PC-9 (cell line): ENCODE results near the gene IKZF2. TPM values are rescaled to one million over a fixed set of nuclear protein-coding genes. Genes with fewer than 3 reads are reported as not detected.

ENCODE experiments used
- BruUV-seq: library from RNA; stranded (reverse); fragments of 400-500 nt; replicated peaks from 2 replicates; lab custom pipeline; 2021; lab: Mats Ljungman, UMichigan
- CTCF ChIA-PET: fragments of 300-600 bp; sonication (Branson Sonifier 250); formaldehyde crosslinking; loops from one replicate; lab custom pipeline; 2022; ENCODE audit warnings: antibody characterized with exemption; lab: Charles Lee
- POLR2A ChIA-PET: fragments of 300-600 bp; sonication (Branson Sonifier 250); formaldehyde crosslinking; loops from one replicate; lab custom pipeline; 2022; ENCODE audit warnings: antibody characterized with exemption; ENCODE audit not compliant: unreplicated experiment; lab: Charles Lee
- DNase-seq, 2 experiments: peaks; one replicate each; pipeline versions ENCODE4 v3.0.0 to v3.0.0-alpha.2; 2015 to 2022; ENCODE audit warnings: mixed read lengths in 1 of 2
- H2AFZ ChIP-seq: fragments of 200-600 bp; sonication (generic); 2 replicates; pipeline ENCODE4 v1.8.1; 2017; ENCODE audit warnings: antibody characterized with exemption
- H3F3A ChIP-seq: fragments of 200-600 bp; sonication (generic); 2 replicates; pipeline ENCODE4 v1.8.1; 2017; ENCODE audit warnings: antibody characterized with exemption, mild to moderate bottlenecking, low read depth; ENCODE audit not compliant: insufficient read depth
- H3K27ac ChIP-seq: fragments of 200-600 bp; sonication (generic); 2 replicates; pipeline ENCODE4 v1.6.1; 2016; ENCODE audit warnings: mixed run types
- H3K27me3 ChIP-seq: fragments of 200-600 bp; sonication (generic); 2 replicates; pipeline ENCODE4 v1.6.1; 2016; ENCODE audit warnings: low read depth, mixed run types; ENCODE audit not compliant: insufficient read depth
- H3K36me3 ChIP-seq: fragments of 200-600 bp; sonication (generic); 2 replicates; pipeline ENCODE4 v1.6.1; 2016; ENCODE audit warnings: low read depth, mixed run types
- H3K4me1 ChIP-seq: fragments of 200-600 bp; sonication (generic); replicated peaks from 2 replicates; pipeline ENCODE4 v1.6.1; 2016; ENCODE audit warnings: mixed run types; ENCODE audit not compliant: insufficient read depth
- H3K4me2 ChIP-seq: fragments of 200-600 bp; sonication (generic); 2 replicates; pipeline ENCODE4 v1.6.1; 2017; ENCODE audit warnings: mixed run types
- H3K4me3 ChIP-seq: fragments of 200-600 bp; sonication (generic); 2 replicates; pipeline ENCODE4 v1.6.1; 2016; ENCODE audit warnings: mixed run types
- H3K79me2 ChIP-seq: fragments of 200-600 bp; sonication (generic); 2 replicates; pipeline ENCODE4 v1.6.1; 2017; ENCODE audit warnings: low read depth, mixed run types
- H3K9me2 ChIP-seq: fragments of 200-600 bp; sonication (generic); 2 replicates; pipeline ENCODE4 v1.8.1; 2017; ENCODE audit warnings: mild to moderate bottlenecking; ENCODE audit not compliant: insufficient read depth
- H3K9me3 ChIP-seq: fragments of 200-600 bp; sonication (generic); 2 replicates; pipeline ENCODE4 v1.8.1; 2016; ENCODE audit warnings: low read depth; ENCODE audit not compliant: insufficient read depth
- H4K20me1 ChIP-seq: fragments of 200-600 bp; sonication (generic); 2 replicates; pipeline ENCODE4 v1.8.1; 2017; ENCODE audit not compliant: insufficient read depth
- CTCF ChIP-seq: fragments of 200-600 bp; sonication (generic); conservative IDR thresholded peaks from 2 replicates; pipeline ENCODE4 v1.6.1; 2017; ENCODE audit warnings: mixed run types, antibody characterized with exemption, mild to moderate bottlenecking, moderate library complexity
- EZH2 ChIP-seq: fragments of 200-600 bp; sonication (generic); IDR thresholded peaks from 2 replicates; pipeline ENCODE4 v1.8.0; 2017; ENCODE audit warnings: antibody characterized with exemption, low read depth
- intact Hi-C: fragments of 100-400 bp; cut with micrococcal nuclease; formaldehyde crosslinking; loops from one replicate; pipeline ENCODE4 v1.10.0; 2022; ENCODE audit not compliant: unreplicated experiment
- total RNA-seq: library from RNA; stranded (reverse); gene quantifications from 2 replicates; pipeline ENCODE4 v1.2.3, GENCODE V29; 2021

The IKZF2 gene
- total RNA-seq, 1 experiment from 2014 or later = 28.3 TPM

- Histone ChIP-seq H3K4me2 (no peak overlapping the region), H3K9me2 (no peaks in the 10 kb centered on the region), H2AFZ (no peak overlapping the region), H3K79me2 (no peaks in the 10 kb centered on the region), H3K27ac (no peak overlapping the region), H3K9me3 (no peaks in the 10 kb centered on the region), H3K36me3 (no peaks in the 10 kb centered on the region; the same call in 1 of the 2 replicates), H3F3A (peaks cover 5% of the 10 kb centered on the region; the same call in 1 of the 2 replicates), H3K4me3 (no peak overlapping the region), H3K4me1 (peaks cover 15% of the 10 kb centered on the region), H4K20me1 (no peaks in the 10 kb centered on the region), H3K27me3 (no peaks in the 10 kb centered on the region)
- BruUV-seq = no TSS peak
- TF ChIP-seq CTCF (no peak), EZH2 (no peak)
- intact Hi-C loops = no loop called here
- no peak for DNase-seq
- ChIA-PET CTCF (no interaction called here), POLR2A (no interaction called here)
Observed at GRCh38 chr2:212984129-212984528, 167.3 kb downstream of the IKZF2 start.

- Histone ChIP-seq H3K9me2 (no peaks in the 10 kb centered on the region), H3K79me2 (no peaks in the 10 kb centered on the region), H3K4me2 (peak overlapping the region; percentile 56), H2AFZ (no peak overlapping the region), H3F3A (peaks cover 5% of the 10 kb centered on the region; the same call in 1 of the 2 replicates), H3K27me3 (no peaks in the 10 kb centered on the region), H3K27ac (peak overlapping the region; percentile 72), H3K4me3 (no peak overlapping the region), H3K9me3 (no peaks in the 10 kb centered on the region), H3K36me3 (no peaks in the 10 kb centered on the region; the same call in 1 of the 2 replicates), H4K20me1 (no peaks in the 10 kb centered on the region), H3K4me1 (peaks cover 32% of the 10 kb centered on the region)
- peak in 1 of 2 experiments; percentile 51 for DNase-seq
- intact Hi-C loops = no loop called here
- BruUV-seq = no TSS peak
- ChIA-PET CTCF (interaction anchor here (0.6 kb wide), 3 partner anchors 9 to 171 kb away, joined by 4 to 12 read pairs (median 5); no protein-coding TSS in a partner anchor), POLR2A (interaction anchor here (0.6 to 1.3 kb wide), 2 partner anchors 39 to 74 kb away, joined by 5 to 33 read pairs; no protein-coding TSS in a partner anchor)
- no peak for TF ChIP-seq CTCF
- TF ChIP-seq EZH2 = no peak
Observed at GRCh38 chr2:212979799-212980198, 171.6 kb downstream of the IKZF2 start.

GRCh38 chr2:212979046-212979612 is 172.3 kb downstream of the IKZF2 start:
- H3K9me2 ChIP-seq = no peaks in the 10 kb centered on the region
- H2AFZ ChIP-seq = no peak overlapping the region
- peak overlapping the region; percentile 56 for H3K4me2 ChIP-seq
- ChIA-PET CTCF (interaction anchor here (0.6 to 0.7 kb wide), 3 partner anchors 10 to 202 kb away, joined by 4 to 12 read pairs (median 5); no protein-coding TSS in a partner anchor), POLR2A (interaction anchor here (0.7 to 1.3 kb wide), 2 partner anchors 60 to 73 kb away, joined by 19 to 33 read pairs; no protein-coding TSS in a partner anchor)
- no peaks in the 10 kb centered on the region for H3K27me3 ChIP-seq
- BruUV-seq = no TSS peak
- H3K36me3 ChIP-seq = no peaks in the 10 kb centered on the region; the same call in 1 of the 2 replicates
- H3F3A ChIP-seq = peaks cover 5% of the 10 kb centered on the region; the same call in 1 of the 2 replicates
- no peaks in the 10 kb centered on the region for H4K20me1 ChIP-seq
- H3K79me2 ChIP-seq = no peaks in the 10 kb centered on the region
- intact Hi-C loops = no loop called here
- H3K9me3 ChIP-seq = no peaks in the 10 kb centered on the region
- peak overlapping the region; percentile 4; the same call in 1 of the 2 replicates for H3K4me3 ChIP-seq
- H3K27ac ChIP-seq = peak overlapping the region; percentile 72
- peaks cover 37% of the 10 kb centered on the region for H3K4me1 ChIP-seq
- TF ChIP-seq EZH2 (no peak), CTCF (no peak)
- peak in 1 of 2 experiments; percentile 73 for DNase-seq
